ENCODE data around the gene NSA2. TPM values are rescaled to one million over a fixed set of nuclear protein-coding genes. Genes with fewer than 3 reads are reported as not detected.

NSA2 gene
- 127 TPM for polyA plus RNA-seq (2013, experiment 1 of 2)
- polyA plus RNA-seq (2013, experiment 2 of 2), result 127 TPM

- H3K4me2 ChIP-seq (ENCODE audit: low read length), result peak within 1 kb of the TSS; percentile 96
- no peak within 1 kb of the TSS for H2AK5ac ChIP-seq (ENCODE audit: low read length)
- H3K18ac ChIP-seq (ENCODE audit: low read length), result no peak within 1 kb of the TSS
- peaks cover 5% of the 10 kb centered on the region for H3K4me1 ChIP-seq (ENCODE audit: control insufficient read depth, low read depth, low read length)
- no peaks in the 10 kb centered on the region for H3K36me3 ChIP-seq (ENCODE audit: control insufficient read depth, insufficient read depth, low read length)
- H4K8ac ChIP-seq (ENCODE audit: low read depth, low read length), result peak within 1 kb of the TSS; percentile 0
- H3K79me1 ChIP-seq (ENCODE audit: low read length), result peaks cover 7% of the 10 kb centered on the region
- H3K23ac ChIP-seq (ENCODE audit: low read length), result no peak within 1 kb of the TSS
- no peaks in the 10 kb centered on the region for H3K27me3 ChIP-seq (ENCODE audit: insufficient read depth, low read length, poor library complexity)
- no peak within 1 kb of the TSS for H2BK15ac ChIP-seq (replicated peaks; ENCODE audit: low read depth)
- H3K9ac ChIP-seq (ENCODE audit: low read length), result peak within 1 kb of the TSS; percentile 90
- H3K4me3 ChIP-seq (ENCODE audit: low read length), result peak within 1 kb of the TSS; percentile 94
- peak within 1 kb of the TSS; percentile 26 for H3K27ac ChIP-seq (ENCODE audit: low read depth, low read length)
- no peak within 1 kb of the TSS for H2BK5ac ChIP-seq (ENCODE audit: low read length)
- H3K4ac ChIP-seq (ENCODE audit: low read depth, low read length), result peak within 1 kb of the TSS; percentile 83
- H2BK120ac ChIP-seq (ENCODE audit: low read depth, low read length), result no peak within 1 kb of the TSS
- no CpG with 5 or more reads among the region's 54 CpGs for WGBS (ENCODE audit: extremely low coverage, insufficient coverage, low lambda C conversion rate)
- peaks cover 23% of the 10 kb centered on the region for H3K79me2 ChIP-seq (ENCODE audit: control insufficient read depth, insufficient read depth, low read length)
- DNase-seq, result peak; percentile 98
- peak within 1 kb of the TSS; percentile 96 for H3K56ac ChIP-seq (ENCODE audit: low read length)
- no peak within 1 kb of the TSS for H4K5ac ChIP-seq (ENCODE audit: low read length)
Observed at GRCh38 chr5:74766849-74767578, at the start of gene NSA2, which contains the start of gene GFM2. Gene NSA2, plus strand, starts transcription at chr5:74767249. Its CDS starts 112 bp downstream, at chr5:74767361. Gene GFM2, minus strand, starts transcription at chr5:74767117. Its CDS starts 3,375 bp downstream, at chr5:74763742.

GRCh38 chr5:74717596-74717995, 49.5 kb upstream of the NSA2 start:
- no CpG with 5 or more reads among the region's 1 CpG for WGBS (ENCODE audit: extremely low coverage, insufficient coverage, low lambda C conversion rate)
- H3K23ac ChIP-seq (ENCODE audit: low read length), result no peak overlapping the region
- no peaks in the 10 kb centered on the region for H3K79me1 ChIP-seq (ENCODE audit: low read length)
- no peak overlapping the region for H4K8ac ChIP-seq (ENCODE audit: low read depth, low read length)
- H3K36me3 ChIP-seq (ENCODE audit: control insufficient read depth, insufficient read depth, low read length), result no peaks in the 10 kb centered on the region
- no peak overlapping the region for H2AK5ac ChIP-seq (ENCODE audit: low read length)
- no peak for DNase-seq
- no peak overlapping the region for H4K5ac ChIP-seq (ENCODE audit: low read length)
- no peak overlapping the region for H3K4me2 ChIP-seq (ENCODE audit: low read length)
- no peak overlapping the region for H3K9ac ChIP-seq (ENCODE audit: low read length)
- no peak overlapping the region for H2BK5ac ChIP-seq (ENCODE audit: low read length)
- no peak overlapping the region for H3K4ac ChIP-seq (ENCODE audit: low read depth, low read length)
- H3K27me3 ChIP-seq (ENCODE audit: insufficient read depth, low read length, poor library complexity), result no peaks in the 10 kb centered on the region
- no peak overlapping the region for H2BK120ac ChIP-seq (ENCODE audit: low read depth, low read length)
- no peaks in the 10 kb centered on the region for H3K4me1 ChIP-seq (ENCODE audit: control insufficient read depth, low read depth, low read length)
- no peaks in the 10 kb centered on the region for H3K79me2 ChIP-seq (ENCODE audit: control insufficient read depth, insufficient read depth, low read length)
- no peak overlapping the region for H3K27ac ChIP-seq (ENCODE audit: low read depth, low read length)
- no peak overlapping the region for H2BK15ac ChIP-seq (replicated peaks; ENCODE audit: low read depth)
- no peak overlapping the region for H3K56ac ChIP-seq (ENCODE audit: low read length)
- no peak overlapping the region for H3K4me3 ChIP-seq (ENCODE audit: low read length)
- no peak overlapping the region for H3K18ac ChIP-seq (ENCODE audit: low read length)

GRCh38 chr5:74722271-74722670, 44.8 kb upstream of the NSA2 start:
- DNase-seq, result no peak
- no CpG with 5 or more reads among the region's 1 CpG for WGBS (ENCODE audit: extremely low coverage, insufficient coverage, low lambda C conversion rate)
- Histone ChIP-seq H3K4me3 (ENCODE audit: low read length) (no peak overlapping the region), H3K79me2 (ENCODE audit: control insufficient read depth, insufficient read depth, low read length) (no peaks in the 10 kb centered on the region), H2BK120ac (ENCODE audit: low read depth, low read length) (no peak overlapping the region), H3K4me2 (ENCODE audit: low read length) (no peak overlapping the region), H3K9ac (ENCODE audit: low read length) (no peak overlapping the region), H3K18ac (ENCODE audit: low read length) (no peak overlapping the region), H3K79me1 (ENCODE audit: low read length) (no peaks in the 10 kb centered on the region), H3K4me1 (ENCODE audit: control insufficient read depth, low read depth, low read length) (no peaks in the 10 kb centered on the region), H3K27me3 (ENCODE audit: insufficient read depth, low read length, poor library complexity) (no peaks in the 10 kb centered on the region), H2BK5ac (ENCODE audit: low read length) (no peak overlapping the region), H2AK5ac (ENCODE audit: low read length) (no peak overlapping the region), H3K4ac (ENCODE audit: low read depth, low read length) (no peak overlapping the region), H4K5ac (ENCODE audit: low read length) (no peak overlapping the region), H3K23ac (ENCODE audit: low read length) (no peak overlapping the region), H3K27ac (ENCODE audit: low read depth, low read length) (no peak overlapping the region), H4K8ac (ENCODE audit: low read depth, low read length) (no peak overlapping the region), H3K56ac (ENCODE audit: low read length) (no peak overlapping the region), H2BK15ac (replicated peaks; ENCODE audit: low read depth) (no peak overlapping the region), H3K36me3 (ENCODE audit: control insufficient read depth, insufficient read depth, low read length) (no peaks in the 10 kb centered on the region)

DNA sequence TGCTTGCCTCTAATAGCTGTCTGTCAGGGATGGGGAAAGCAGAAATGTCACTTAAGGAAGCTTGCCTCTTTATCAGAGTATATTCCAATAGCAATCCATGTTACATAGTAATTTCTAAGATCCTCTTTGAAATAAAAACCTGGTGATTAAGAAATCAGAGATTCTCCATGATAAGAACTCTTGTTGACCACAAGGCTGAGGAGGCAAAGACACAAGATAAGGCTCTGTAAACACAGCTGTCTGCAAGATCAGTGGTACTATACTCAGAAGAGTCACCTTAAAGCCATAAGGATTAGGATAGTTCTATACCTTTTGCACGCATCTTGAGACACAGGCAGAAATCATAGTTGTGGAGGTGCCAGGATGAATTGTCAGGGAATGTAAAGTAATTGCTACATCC, 41.7 kb upstream of the NSA2 start:
- WGBS (ENCODE audit: extremely low coverage, insufficient coverage, low lambda C conversion rate), result no CpG with 5 or more reads among the region's 1 CpG
- H2BK120ac ChIP-seq (ENCODE audit: low read depth, low read length), result no peak overlapping the region
- H4K5ac ChIP-seq (ENCODE audit: low read length), result no peak overlapping the region
- no peaks in the 10 kb centered on the region for H3K27me3 ChIP-seq (ENCODE audit: insufficient read depth, low read length, poor library complexity)
- H3K23ac ChIP-seq (ENCODE audit: low read length), result no peak overlapping the region
- H3K27ac ChIP-seq (ENCODE audit: low read depth, low read length), result no peak overlapping the region
- H2BK15ac ChIP-seq (replicated peaks; ENCODE audit: low read depth), result no peak overlapping the region
- H3K9ac ChIP-seq (ENCODE audit: low read length), result no peak overlapping the region
- no peak for DNase-seq
- H3K18ac ChIP-seq (ENCODE audit: low read length), result no peak overlapping the region
- no peak overlapping the region for H3K4ac ChIP-seq (ENCODE audit: low read depth, low read length)
- H3K4me1 ChIP-seq (ENCODE audit: control insufficient read depth, low read depth, low read length), result no peaks in the 10 kb centered on the region
- H4K8ac ChIP-seq (ENCODE audit: low read depth, low read length), result no peak overlapping the region
- H2AK5ac ChIP-seq (ENCODE audit: low read length), result no peak overlapping the region
- no peak overlapping the region for H3K4me3 ChIP-seq (ENCODE audit: low read length)
- H3K4me2 ChIP-seq (ENCODE audit: low read length), result no peak overlapping the region
- H2BK5ac ChIP-seq (ENCODE audit: low read length), result no peak overlapping the region
- no peaks in the 10 kb centered on the region for H3K79me1 ChIP-seq (ENCODE audit: low read length)
- no peaks in the 10 kb centered on the region for H3K79me2 ChIP-seq (ENCODE audit: control insufficient read depth, insufficient read depth, low read length)
- no peaks in the 10 kb centered on the region for H3K36me3 ChIP-seq (ENCODE audit: control insufficient read depth, insufficient read depth, low read length)
- no peak overlapping the region for H3K56ac ChIP-seq (ENCODE audit: low read length)

GRCh38 chr5:74736759-74737158, 30.3 kb upstream of the NSA2 start:
- H2AK5ac ChIP-seq (ENCODE audit: low read length), result no peak overlapping the region
- H4K8ac ChIP-seq (ENCODE audit: low read depth, low read length), result no peak overlapping the region
- no peaks in the 10 kb centered on the region for H3K79me1 ChIP-seq (ENCODE audit: low read length)
- H3K4me3 ChIP-seq (ENCODE audit: low read length), result no peak overlapping the region
- no peak overlapping the region for H3K56ac ChIP-seq (ENCODE audit: low read length)
- H3K27ac ChIP-seq (ENCODE audit: low read depth, low read length), result no peak overlapping the region
- H2BK15ac ChIP-seq (replicated peaks; ENCODE audit: low read depth), result no peak overlapping the region
- no peak overlapping the region for H3K18ac ChIP-seq (ENCODE audit: low read length)
- H3K23ac ChIP-seq (ENCODE audit: low read length), result no peak overlapping the region
- no peak overlapping the region for H2BK5ac ChIP-seq (ENCODE audit: low read length)
- peaks cover 2% of the 10 kb centered on the region for H3K36me3 ChIP-seq (ENCODE audit: control insufficient read depth, insufficient read depth, low read length)
- no CpG with 5 or more reads among the region's 6 CpGs for WGBS (ENCODE audit: extremely low coverage, insufficient coverage, low lambda C conversion rate)
- H3K9ac ChIP-seq (ENCODE audit: low read length), result no peak overlapping the region
- no peak overlapping the region for H2BK120ac ChIP-seq (ENCODE audit: low read depth, low read length)
- no peaks in the 10 kb centered on the region for H3K4me1 ChIP-seq (ENCODE audit: control insufficient read depth, low read depth, low read length)
- no peaks in the 10 kb centered on the region for H3K79me2 ChIP-seq (ENCODE audit: control insufficient read depth, insufficient read depth, low read length)
- DNase-seq, result no peak
- H3K27me3 ChIP-seq (ENCODE audit: insufficient read depth, low read length, poor library complexity), result no peaks in the 10 kb centered on the region
- no peak overlapping the region for H4K5ac ChIP-seq (ENCODE audit: low read length)
- no peak overlapping the region for H3K4ac ChIP-seq (ENCODE audit: low read depth, low read length)
- H3K4me2 ChIP-seq (ENCODE audit: low read length), result no peak overlapping the region

- WGBS (ENCODE audit: extremely low coverage, insufficient coverage, low lambda C conversion rate), result 100% methylated on average over 1 of the region's 4 CpGs
- H3K18ac ChIP-seq (ENCODE audit: low read length), result no peak overlapping the region
- no peaks in the 10 kb centered on the region for H3K79me1 ChIP-seq (ENCODE audit: low read length)
- no peak overlapping the region for H2AK5ac ChIP-seq (ENCODE audit: low read length)
- no peak overlapping the region for H3K4me3 ChIP-seq (ENCODE audit: low read length)
- H3K36me3 ChIP-seq (ENCODE audit: control insufficient read depth, insufficient read depth, low read length), result peaks cover under 1% of the 10 kb centered on the region
- no peak overlapping the region for H2BK120ac ChIP-seq (ENCODE audit: low read depth, low read length)
- no peak overlapping the region for H3K4me2 ChIP-seq (ENCODE audit: low read length)
- H3K4ac ChIP-seq (ENCODE audit: low read depth, low read length), result no peak overlapping the region
- no peaks in the 10 kb centered on the region for H3K4me1 ChIP-seq (ENCODE audit: control insufficient read depth, low read depth, low read length)
- no peak overlapping the region for H4K5ac ChIP-seq (ENCODE audit: low read length)
- H3K79me2 ChIP-seq (ENCODE audit: control insufficient read depth, insufficient read depth, low read length), result no peaks in the 10 kb centered on the region
- no peak overlapping the region for H3K23ac ChIP-seq (ENCODE audit: low read length)
- DNase-seq, result no peak
- no peak overlapping the region for H2BK15ac ChIP-seq (replicated peaks; ENCODE audit: low read depth)
- no peak overlapping the region for H2BK5ac ChIP-seq (ENCODE audit: low read length)
- no peak overlapping the region for H3K27ac ChIP-seq (ENCODE audit: low read depth, low read length)
- H3K9ac ChIP-seq (ENCODE audit: low read length), result no peak overlapping the region
- H3K56ac ChIP-seq (ENCODE audit: low read length), result no peak overlapping the region
- no peaks in the 10 kb centered on the region for H3K27me3 ChIP-seq (ENCODE audit: insufficient read depth, low read length, poor library complexity)
- no peak overlapping the region for H4K8ac ChIP-seq (ENCODE audit: low read depth, low read length)
Observed at GRCh38 chr5:74738406-74738805, 28.6 kb upstream of the NSA2 start.
